Measurements from ENCODE around the gene KATNAL1. TPM values are rescaled to one million over a fixed set of nuclear protein-coding genes. Genes with fewer than 3 reads are reported as not detected.
A peak's percentile ranks its signal among the peaks of the same experiment; 100 is the strongest.
"Not testable (repeated sequence)": the region's sequence is repeated elsewhere in the genome, so short reads cannot be mapped to it uniquely, and the experiment has no call there.

The KATNAL1 gene
- total RNA-seq, 3 donors from 2014 or later (not counting 1 experiment from before 2014, with no cell fraction given): 15.0 to 22.8 (median 21.9) TPM

- H3K4me1 Mint-ChIP-seq: peaks cover 7 to 9% of the 10 kb centered on the region in 2 donors
- no peaks in the 10 kb centered on the region for H3K9me3 ChIP-seq (ENCODE audit: control insufficient read depth, insufficient read depth, low read length)
- H3K4me3 ChIP-seq (ENCODE audit: low read length): no peak overlapping the region
- no peaks in the 10 kb centered on the region for H3K27me3 ChIP-seq (ENCODE audit: control insufficient read depth, insufficient read depth, low read length)
- WGBS (ENCODE audit: insufficient coverage): 97% methylated on average over 5 of the region's 5 CpGs
- H3K27ac ChIP-seq (ENCODE audit: low read length): no peak overlapping the region
- H3K9me3 Mint-ChIP-seq: no peaks in the 10 kb centered on the region
- no peak overlapping the region for H3K27ac Mint-ChIP-seq
- H3K4me3 Mint-ChIP-seq: no peak overlapping the region
- H3K36me3 Mint-ChIP-seq: no peaks in the 10 kb centered on the region
- H3K4me1 ChIP-seq (ENCODE audit: control insufficient read depth, insufficient read depth, low read length): no peaks in the 10 kb centered on the region
- intact Hi-C loops (cut with micrococcal nuclease): no loop called here
- TF ChIP-seq CTCF (IDR thresholded peaks at IDR 0.05): no peak
- no peak for DNase-seq
- no peaks in the 10 kb centered on the region for H3K36me3 ChIP-seq (ENCODE audit: control insufficient read depth, insufficient read depth, low read length)
- ATAC-seq: no peak
- no peaks in the 10 kb centered on the region for H3K27me3 Mint-ChIP-seq (ENCODE audit: low read depth in 2 of 2)
Observed at GRCh38 chr13:30178976-30179375, 128.4 kb downstream of the KATNAL1 start.

- no peak overlapping the region for H3K27ac ChIP-seq (ENCODE audit: low read length)
- WGBS (ENCODE audit: insufficient coverage): 91% methylated on average over 3 of the region's 5 CpGs
- Mint-ChIP-seq H3K36me3 (no peaks in the 10 kb centered on the region), H3K9me3 (no peaks in the 10 kb centered on the region), H3K27ac (no peak overlapping the region), H3K27me3 (ENCODE audit: low read depth in 2 of 2) (no peaks in the 10 kb centered on the region), H3K4me3 (no peak overlapping the region), H3K4me1 (peaks cover 22 to 32% of the 10 kb centered on the region in 2 donors)
- H3K4me1 ChIP-seq (ENCODE audit: control insufficient read depth, insufficient read depth, low read length): peaks cover 9% of the 10 kb centered on the region
- no peaks in the 10 kb centered on the region for H3K27me3 ChIP-seq (ENCODE audit: control insufficient read depth, insufficient read depth, low read length)
- no peaks in the 10 kb centered on the region for H3K9me3 ChIP-seq (ENCODE audit: control insufficient read depth, insufficient read depth, low read length)
- no peak for TF ChIP-seq CTCF (IDR thresholded peaks at IDR 0.05)
- H3K36me3 ChIP-seq (ENCODE audit: control insufficient read depth, insufficient read depth, low read length): no peaks in the 10 kb centered on the region
- DNase-seq (no peak), ATAC-seq (no peak)
- intact Hi-C loops (cut with micrococcal nuclease): no loop called here
- no peak overlapping the region for H3K4me3 ChIP-seq (ENCODE audit: low read length)
Observed at GRCh38 chr13:30175166-30175565, 132.2 kb downstream of the KATNAL1 start.

GRCh38 chr13:30174250-30174649 is 133.1 kb downstream of the KATNAL1 start:
- Mint-ChIP-seq H3K27ac (peak overlapping the region; percentile 50 to 57), H3K4me1 (peaks cover 31 to 41% of the 10 kb centered on the region in 2 donors)
- H3K9me3 ChIP-seq (ENCODE audit: control insufficient read depth, insufficient read depth, low read length); H3K9me3 Mint-ChIP-seq; H3K4me3 Mint-ChIP-seq; ATAC-seq; DNase-seq; H3K27ac ChIP-seq (ENCODE audit: low read length); H3K27me3 ChIP-seq (ENCODE audit: control insufficient read depth, insufficient read depth, low read length); intact Hi-C loops (cut with micrococcal nuclease); H3K4me3 ChIP-seq (ENCODE audit: low read length); H3K36me3 ChIP-seq (ENCODE audit: control insufficient read depth, insufficient read depth, low read length); H3K36me3 Mint-ChIP-seq; H3K27me3 Mint-ChIP-seq (ENCODE audit: low read depth in 2 of 2): not testable (repeated sequence)
- H3K4me1 ChIP-seq (ENCODE audit: control insufficient read depth, insufficient read depth, low read length): peaks cover 15% of the 10 kb centered on the region
- WGBS (ENCODE audit: insufficient coverage): 55% methylated on average over 6 of the region's 6 CpGs

GRCh38 chr13:30173303-30173610 is 134.1 kb downstream of the KATNAL1 start:
- Mint-ChIP-seq H3K4me3 (no peak overlapping the region), H3K27me3 (ENCODE audit: low read depth in 2 of 2) (no peaks in the 10 kb centered on the region), H3K9me3 (no peaks in the 10 kb centered on the region), H3K4me1 (peaks cover 37 to 47% of the 10 kb centered on the region in 2 donors), H3K27ac (no peak overlapping the region), H3K36me3 (no peaks in the 10 kb centered on the region)
- Histone ChIP-seq H3K4me3 (ENCODE audit: low read length) (no peak overlapping the region), H3K27ac (ENCODE audit: low read length) (no peak overlapping the region), H3K9me3 (ENCODE audit: control insufficient read depth, insufficient read depth, low read length) (no peaks in the 10 kb centered on the region), H3K4me1 (ENCODE audit: control insufficient read depth, insufficient read depth, low read length) (peaks cover 16% of the 10 kb centered on the region), H3K27me3 (ENCODE audit: control insufficient read depth, insufficient read depth, low read length) (no peaks in the 10 kb centered on the region), H3K36me3 (ENCODE audit: control insufficient read depth, insufficient read depth, low read length) (no peaks in the 10 kb centered on the region)
- DNase-seq (no peak), ATAC-seq (no peak)
- intact Hi-C loops (cut with micrococcal nuclease): no loop called here
- WGBS (ENCODE audit: insufficient coverage): 81% methylated on average over 5 of the region's 5 CpGs
- TF ChIP-seq CTCF (IDR thresholded peaks at IDR 0.05): no peak

Measured in natural killer cell (primary cell).